OCI-M2 (cell line): ENCODE measurements around the gene PIGR.

Source experiments
- DNase-seq: peaks from one replicate; lab custom pipeline; 2025; ENCODE audit not compliant: unreplicated experiment; lab: John Stamatoyannopoulos, UW

Gene PIGR

DNA sequence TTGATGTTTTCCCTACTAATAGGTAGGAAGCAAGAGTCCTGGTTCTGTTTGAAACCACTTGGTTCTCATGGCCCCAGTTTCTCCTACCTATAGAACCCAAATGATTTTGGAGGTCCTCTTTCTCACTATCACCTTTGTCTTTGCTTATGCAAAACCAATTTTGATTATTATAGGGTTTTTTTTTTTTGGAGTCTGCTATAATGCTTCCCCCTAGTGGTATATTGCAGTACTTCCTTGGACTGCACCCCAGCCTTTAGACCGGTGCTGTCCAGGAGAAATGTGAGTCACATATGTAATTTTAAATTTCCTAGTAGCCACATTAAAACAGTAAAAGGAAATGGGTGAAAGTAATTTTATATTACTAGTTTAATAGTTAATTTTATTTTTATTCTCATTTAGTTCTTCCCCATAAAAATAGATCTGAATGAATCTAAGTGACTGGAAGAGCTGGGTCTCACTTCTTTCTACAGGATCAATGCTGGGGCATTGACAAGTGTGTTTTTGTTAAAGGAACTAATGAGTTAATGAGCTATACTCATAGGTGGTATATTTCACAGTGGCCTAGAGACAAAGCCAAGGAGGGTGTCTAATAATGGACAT lies 35.1 kb downstream of the PIGR start:
- peak; percentile 31 for DNase-seq

DNA sequence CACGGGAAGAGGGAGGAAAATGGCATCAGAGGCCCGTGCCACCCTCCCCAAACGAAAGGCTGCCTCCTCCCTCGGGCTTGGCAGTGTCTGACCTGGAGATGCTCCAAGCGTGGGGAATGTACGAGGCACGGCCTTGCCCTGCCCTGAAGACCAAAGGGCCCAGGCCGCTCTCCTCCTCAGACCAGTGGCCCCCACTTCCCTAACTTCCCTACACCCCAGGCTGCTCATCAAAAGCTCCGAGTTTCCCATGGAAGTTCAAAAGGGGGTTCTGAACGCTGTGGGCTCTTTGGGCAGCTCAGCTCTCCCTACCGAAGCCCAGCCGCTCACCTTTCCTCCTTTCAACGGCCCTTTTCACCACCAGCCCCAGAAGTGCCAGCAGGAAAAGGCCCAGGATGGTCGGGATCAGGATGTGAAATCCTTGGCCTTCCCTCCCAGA lies 36.4 kb downstream of the PIGR start:
- DNase-seq: no peak

DNA sequence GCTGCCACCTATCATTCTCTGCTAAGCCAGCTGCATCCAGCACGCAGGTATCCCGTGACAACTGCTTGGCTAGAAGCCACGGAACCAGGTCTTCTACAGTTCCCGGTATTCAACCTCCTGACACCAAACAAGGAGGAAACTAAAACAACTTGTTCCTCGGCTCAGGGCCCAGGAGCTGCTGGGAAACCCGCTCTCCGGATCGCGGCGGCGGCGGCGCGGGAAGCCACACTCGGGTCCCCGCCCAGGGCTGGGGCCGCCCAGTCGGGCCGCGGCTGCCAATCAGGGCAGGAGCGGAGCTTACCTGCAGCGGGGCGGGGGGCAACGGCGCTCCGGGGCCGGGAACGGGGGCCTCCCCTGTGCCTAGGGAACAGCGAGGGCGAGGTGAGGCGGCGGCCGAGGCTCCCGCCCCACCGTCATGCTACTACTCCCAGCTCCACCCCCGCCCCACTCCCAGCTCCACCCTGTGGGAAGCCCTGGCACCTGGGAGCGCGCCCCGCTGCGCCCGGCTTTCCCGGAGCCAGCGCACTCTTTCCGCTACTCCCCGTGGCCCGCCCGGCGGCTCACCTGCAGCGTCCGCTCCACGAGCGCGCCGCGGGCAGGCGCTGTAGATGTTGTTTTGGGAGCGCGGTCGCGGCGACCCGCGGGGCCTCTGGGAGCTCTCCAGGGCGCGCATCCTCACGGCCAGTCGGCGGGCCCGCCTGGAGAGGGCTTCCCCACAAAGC lies 36.9 kb downstream of the PIGR start:
- DNase-seq: no peak

DNA sequence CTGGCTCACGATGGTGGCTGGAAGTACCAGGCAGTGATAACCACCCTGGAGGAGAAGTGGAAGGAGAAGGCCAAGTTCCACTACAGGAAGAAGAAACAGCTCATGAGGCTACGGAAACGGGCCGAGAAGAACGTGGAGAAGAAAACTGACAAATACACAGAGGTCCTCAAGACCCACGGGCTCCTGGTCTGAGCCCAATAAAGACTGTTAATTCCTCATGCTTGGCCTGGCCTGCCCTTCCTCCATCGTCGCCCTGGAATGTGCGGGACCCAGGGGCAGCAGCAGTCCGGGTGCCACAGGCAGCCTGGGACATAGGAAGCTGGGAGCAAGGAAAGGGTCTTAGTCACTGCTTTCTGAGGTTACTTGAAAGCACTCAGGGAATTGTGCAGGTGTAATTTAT lies 38.2 kb downstream of the PIGR start:
- no peak for DNase-seq

DNA sequence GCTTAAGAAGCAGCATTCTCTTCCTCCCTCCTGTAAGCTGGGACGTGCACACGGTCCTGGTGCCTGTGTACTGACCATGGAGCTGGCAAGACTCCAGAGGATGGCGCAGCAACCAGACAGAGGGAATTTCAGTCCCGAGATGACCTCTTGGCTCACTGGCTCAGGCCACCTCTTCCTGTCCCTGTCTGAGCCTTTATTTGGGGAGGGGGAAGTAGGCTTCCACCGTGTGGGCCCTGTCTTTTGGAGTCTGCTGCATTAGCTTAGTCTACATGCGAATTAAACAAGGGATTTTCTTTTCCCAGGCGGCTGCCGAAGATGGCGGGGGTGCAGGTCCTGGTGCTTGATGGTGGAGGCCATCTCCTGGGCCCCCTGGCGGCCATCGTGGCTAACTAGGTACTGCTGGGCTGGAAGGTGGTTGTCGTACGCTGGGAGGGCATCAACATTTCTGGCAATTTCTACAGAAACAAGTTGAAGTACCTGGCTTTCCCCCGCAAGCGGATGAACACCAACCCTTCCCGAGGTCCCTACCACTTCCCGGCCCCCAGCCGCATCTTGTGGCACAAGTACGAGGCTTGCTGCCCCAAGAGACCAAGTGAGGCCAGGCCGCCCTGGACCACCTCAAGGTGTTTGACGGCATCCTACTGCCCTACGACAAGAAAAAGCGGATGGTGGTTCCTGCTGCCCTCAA lies 38.8 kb downstream of the PIGR start:
- DNase-seq: no peak

DNA sequence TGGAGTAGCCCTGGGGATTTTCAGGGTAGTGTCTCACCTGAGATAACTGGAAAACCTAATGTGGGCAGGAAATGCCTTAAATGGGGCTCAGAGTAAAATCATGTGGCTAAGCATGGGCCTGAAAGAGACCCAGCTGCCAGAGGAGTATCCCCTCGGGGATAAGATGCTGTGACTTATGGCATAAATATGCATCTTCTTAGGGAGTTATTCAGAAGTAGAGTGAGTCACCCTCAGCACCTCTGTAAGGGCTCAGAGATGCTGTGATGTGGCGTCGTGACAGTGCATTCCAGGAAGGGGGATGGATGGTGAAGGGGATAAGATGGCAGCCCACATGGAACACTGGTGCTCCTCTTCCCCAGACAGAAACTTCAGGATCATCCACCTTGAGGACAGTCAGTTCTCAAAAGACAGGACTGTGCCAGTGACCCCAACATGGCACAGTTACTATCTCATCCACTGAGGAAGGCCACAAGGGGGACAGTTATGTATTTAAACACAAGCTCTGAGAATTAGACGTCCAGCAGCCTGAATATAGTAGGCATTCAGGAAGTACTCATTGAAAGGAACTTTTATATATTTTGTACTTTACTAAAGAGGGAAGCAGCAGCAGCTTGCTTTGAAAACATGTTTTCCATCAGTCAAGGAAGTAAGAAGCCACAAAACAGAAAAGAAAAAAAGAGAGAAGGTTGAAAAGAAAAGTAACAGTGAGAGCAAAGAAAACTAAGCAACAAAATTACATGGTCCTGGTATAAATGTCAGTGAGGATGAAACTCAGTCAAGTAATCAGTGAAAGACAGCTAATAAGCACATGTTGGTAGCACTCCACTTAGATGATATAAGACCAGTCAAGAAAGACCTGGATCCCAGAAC lies 40.7 kb downstream of the PIGR start:
- no peak for DNase-seq

DNA sequence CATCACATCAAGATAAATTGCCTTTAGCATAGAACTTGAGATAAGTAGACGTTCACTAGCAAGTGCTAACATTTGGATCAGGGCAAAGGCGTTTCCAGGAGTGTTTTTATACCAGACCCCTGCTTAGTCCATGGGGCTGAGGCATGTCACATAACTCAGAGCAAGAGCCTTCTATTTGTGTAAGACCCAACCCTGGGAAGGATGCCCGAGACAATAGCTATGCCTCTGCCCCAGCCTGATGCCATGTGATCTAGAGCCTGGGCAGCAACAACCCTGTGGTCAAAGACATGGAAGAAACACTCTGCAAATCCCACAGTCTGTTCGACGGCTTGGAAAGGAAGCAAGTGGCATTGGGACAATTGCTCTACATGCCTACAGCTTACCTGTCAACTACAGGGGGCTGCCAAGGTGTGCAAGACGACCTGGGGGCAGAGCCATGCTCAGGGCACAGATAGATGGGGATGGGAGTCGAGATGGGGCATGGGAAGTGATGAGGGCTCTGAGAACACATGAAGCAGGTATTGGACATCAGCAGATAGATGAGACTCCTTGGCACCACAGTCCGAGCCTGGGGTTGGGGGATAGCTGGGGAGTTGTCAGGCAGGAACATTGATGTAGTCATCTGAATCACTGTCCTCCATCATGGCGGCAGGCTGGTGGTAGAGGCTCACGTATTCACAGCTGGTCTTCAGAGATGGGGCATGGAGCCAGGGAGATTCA lies 41.7 kb downstream of the PIGR start:
- DNase-seq: no peak

DNA sequence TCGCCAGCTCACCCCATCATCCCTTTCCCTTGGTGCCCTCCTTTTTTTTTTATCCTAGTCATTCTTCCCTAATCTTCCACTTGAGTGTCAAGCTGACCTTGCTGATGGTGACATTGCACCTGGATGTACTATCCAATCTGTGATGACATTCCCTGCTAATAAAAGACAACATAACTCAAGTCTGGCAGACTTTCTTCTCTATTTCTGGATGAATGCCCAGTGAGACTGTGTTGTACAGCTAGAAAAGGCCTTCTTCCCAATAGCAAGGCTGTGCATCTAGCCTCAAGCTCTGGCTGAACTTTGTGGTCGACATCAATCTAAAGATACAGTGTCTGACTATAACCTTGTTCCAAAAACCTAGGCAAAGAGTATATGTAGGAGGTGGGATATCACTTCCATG lies 42.6 kb downstream of the PIGR start:
- no peak for DNase-seq

DNA sequence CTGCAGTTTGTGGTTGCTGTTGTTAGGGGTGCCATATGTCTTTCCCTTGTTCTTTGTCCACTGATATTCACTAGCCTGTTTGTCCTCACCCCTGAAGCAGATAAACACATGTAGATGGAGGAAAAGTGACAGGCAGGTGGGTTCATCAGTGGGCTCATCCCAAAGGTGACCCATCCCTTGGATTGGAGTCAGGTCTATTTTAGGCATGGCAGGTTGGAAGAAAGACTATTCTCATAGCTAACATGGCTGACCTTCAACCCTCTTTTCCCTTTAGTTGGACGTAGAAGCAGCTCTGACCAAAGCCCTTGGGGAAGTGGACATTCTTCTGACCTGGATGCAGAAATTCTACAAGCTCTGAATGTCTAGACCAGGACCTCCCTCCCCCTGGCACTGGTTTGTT lies 43.6 kb downstream of the PIGR start:
- no peak for DNase-seq

DNA sequence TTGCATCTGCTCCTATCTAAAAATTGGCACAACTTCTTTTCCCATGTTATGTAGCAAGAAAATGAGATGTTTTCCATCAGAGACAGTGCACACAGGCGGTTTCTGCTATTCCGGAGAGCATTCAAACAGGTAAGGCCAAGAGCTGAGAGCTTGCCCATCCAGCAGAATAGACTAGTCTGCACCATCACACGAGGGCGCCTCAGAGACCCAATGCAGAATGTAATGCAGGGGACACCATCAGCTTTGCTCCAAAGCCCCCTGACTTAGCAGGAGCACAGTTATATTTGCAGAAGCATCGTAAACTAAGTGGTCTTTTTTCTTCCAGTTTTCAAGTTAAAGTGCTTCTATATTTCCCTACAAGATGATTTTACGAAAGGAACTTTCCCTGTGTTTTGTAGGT lies 44.3 kb downstream of the PIGR start:
- DNase-seq: no peak

DNA sequence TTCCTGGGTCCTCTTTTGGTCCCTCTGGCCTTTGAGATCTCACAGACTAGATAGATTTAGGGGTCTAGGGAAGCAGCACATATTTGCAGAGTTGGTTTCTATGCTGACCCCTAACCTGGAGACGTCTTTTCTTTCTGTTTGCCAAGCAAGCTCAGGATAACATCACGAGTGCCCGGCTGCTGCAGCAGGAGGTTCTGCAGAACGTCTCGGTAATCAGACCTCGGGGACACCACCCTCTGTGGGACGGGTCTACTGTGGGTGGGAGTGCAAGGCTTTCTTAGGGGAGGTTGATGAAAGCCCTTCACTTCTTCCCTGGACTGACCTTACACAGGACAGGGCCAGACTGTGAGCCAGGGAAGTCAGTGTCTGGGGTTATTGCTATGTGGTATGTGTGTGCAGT lies 46.1 kb downstream of the PIGR start:
- no peak for DNase-seq

DNA sequence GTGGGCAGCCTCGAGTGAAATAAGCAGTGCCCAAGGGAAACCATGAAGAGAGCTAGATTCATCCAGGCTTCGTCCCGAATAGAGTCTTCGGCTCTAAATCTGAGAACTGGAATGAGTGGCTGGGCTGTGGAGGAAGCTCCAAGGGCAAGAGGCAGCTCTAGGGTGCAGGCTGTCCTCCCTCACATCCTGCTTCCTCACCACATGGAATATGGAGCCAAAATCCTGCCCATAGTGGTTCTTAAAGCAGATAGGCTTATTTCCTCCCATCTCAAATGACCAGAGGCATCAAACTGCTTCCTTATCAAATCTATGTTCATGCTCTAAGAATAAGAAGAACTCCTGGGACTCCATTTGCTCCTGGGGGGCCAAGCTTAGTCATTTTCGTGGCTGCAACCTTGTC lies 46.5 kb downstream of the PIGR start:
- DNase-seq: no peak

DNA sequence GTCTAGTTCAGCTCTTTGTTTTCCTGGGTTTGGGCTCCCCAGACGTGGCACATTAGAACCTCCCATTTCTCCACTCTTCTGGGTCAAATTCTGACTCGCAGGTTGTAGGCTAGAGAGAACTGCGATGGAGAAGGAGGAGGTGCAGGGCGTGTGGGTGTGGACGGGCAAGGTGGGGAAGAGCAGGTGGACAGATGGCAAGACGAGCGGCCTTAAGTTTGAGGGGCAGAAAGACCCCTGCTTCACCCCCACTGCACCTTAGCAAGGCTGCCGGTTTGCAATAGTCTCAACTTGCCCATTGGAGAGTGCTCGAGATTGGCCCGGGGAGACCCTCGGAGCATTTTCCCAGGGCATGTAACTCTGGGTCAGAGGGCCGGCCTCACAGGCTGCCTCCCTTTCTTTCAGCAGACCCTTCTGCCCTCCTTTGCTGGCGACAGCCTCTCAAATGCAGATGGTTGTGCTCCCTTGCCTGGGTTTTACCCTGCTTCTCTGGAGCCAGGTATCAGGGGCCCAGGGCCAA lies 47.3 kb downstream of the PIGR start:
- no peak for DNase-seq

DNA sequence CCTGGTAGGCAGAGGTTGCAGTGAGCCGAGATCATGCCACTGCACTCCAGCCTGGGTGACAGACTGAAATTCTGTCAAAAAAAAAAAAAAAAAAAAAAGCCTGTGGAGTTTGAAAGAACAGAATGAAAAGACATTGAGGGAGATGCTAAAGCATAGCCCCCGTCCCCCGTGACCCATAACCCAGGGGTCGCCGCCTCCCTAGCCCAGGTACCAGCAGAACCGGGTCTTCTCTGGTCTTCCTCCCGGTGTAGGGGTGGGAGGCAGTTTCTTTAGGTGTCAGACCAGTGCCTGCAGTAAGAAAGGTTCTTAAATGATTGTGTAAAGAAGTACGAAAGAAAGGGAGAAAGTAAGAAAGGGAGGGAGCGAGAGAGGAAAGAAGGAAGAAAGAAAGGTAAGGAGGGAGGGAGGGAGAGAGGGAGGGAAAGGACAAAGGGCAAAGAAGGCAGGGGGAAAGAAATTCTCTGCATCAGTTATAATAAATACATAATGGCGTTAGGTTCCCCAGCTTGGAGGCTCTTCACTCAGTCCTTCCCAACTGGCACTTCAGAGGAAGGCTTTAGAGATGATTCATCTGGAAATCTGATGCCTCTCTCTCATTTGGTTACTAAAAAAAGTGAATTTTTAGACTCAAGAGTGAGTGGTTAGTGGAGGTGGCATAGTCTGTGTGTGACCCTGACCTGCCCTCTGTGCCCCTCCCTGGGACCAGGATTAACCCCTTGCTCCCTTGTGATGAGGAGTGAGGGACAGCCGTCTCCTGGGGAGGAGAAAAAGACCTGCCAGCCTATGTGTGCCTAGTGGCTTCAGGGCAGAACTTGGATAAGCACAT lies 48.0 kb downstream of the PIGR start:
- DNase-seq: no peak

DNA sequence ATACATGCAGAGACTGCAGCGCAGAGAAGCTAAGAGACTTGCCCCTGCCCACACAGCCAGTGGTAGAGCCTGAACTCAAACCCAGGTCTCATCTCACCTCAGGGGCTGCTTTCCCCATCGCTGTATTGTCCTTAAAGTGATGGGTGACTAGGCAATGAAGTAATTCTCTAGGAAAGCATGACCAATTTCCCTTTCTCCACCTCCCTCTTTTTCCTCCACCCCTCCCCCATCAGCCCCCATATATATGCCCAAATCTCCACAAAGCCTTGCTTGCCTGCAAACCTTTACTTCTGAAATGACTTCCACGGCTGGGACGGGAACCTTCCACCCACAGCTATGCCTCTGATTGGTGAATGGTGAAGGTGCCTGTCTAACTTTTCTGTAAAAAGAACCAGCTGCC lies 49.1 kb downstream of the PIGR start, which contains the start of gene IL24:
TSS of gene IL24 (plus strand) at position 269 of the 400 bp plus-strand sequence. CDS start 390 bp downstream, outside the sequence.
- DNase-seq: no peak

DNA sequence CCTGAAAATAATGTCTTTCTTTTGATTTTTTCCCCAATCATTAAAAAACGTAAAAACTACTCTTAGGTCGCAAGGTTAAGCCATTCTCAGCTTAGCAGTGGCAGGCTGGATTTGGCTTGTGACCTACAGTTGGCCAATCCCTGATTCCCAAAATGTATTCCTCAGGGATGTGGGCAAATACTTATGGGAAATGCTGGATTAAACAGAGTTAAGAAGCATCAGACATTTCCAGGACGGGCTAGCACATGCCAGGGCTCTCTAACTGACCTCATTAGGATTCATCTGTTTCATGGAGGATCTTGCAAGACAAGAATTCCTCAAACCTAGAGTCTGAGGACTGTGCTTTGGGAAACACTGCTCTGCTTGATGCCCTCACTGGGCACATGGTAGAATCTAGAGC lies 50.0 kb downstream of the PIGR start:
- DNase-seq: no peak

DNA sequence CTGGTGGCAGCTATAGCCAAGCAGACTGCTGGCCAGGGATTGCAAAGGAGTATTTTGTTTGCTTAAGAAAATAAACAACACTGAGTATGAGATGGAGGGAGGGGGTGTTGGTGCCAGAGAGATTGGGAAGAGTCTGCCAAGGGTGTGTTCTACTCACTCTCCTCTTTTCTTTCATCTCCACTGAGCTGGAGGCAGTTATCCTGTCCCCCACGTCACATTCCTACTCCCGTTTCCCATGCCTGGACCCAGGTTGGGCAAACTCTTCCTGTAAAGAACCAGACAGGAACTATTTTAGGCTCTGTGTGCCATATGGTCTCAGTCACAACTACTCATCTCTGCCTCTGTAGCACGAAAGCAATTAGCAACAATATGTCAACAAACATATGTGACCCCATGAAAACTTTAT lies 50.4 kb downstream of the PIGR start:
- DNase-seq: no peak

DNA sequence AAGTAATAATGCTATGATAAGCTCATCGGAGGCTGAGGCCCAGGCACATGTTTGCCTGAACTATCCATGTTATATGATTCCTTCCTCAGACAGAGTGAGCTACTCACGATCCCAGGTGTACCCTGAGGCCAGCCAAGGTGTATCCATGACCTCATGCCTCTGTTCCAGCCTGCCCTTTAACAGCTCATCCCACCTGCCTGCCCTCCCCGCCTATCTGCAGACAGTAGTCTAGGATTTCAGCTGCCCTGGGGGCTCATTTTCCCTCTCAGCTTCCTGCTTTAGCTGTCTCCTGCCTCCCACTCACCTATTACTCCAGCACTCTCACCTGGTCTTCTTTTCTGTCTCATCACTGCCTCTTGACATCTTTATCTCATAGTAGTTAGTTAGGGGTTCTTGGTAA lies 50.9 kb downstream of the PIGR start:
- no peak for DNase-seq

DNA sequence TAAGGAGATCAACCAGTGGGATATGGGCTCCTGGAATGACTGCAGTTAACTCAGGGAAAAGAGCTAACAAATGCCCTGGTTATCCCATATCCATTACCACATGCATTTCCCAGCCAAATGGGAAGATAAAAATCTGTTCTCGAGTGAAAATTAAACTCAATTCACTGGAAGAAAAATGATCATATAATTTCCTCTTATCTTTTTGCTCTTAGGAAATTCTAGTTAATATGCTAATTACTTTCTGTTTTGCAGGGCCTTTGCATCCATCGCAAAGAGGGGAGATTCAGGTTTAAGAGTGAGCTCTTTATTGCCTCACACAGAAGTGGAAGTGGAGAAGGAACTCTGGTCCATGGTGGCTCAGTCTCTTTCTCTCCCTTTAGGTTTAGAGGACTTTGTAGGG lies 52.9 kb downstream of the PIGR start:
- DNase-seq: no peak
